Measurements from ENCODE around the gene KCNQ5.
A peak's percentile ranks its signal among the peaks of the same experiment; 100 is the strongest.

Gene KCNQ5

GRCh38 chr6:72677740-72678139 is 55.9 kb downstream of the KCNQ5 start:
- no peak for DNase-seq (ENCODE audit: low read depth)

GRCh38 chr6:72683797-72684196 is 61.9 kb downstream of the KCNQ5 start:
- no peak for DNase-seq (ENCODE audit: low read depth)

- DNase-seq (ENCODE audit: low read depth), result peak; percentile 22
Measured at GRCh38 chr6:72689107-72689954, 67.5 kb downstream of the KCNQ5 start.

GRCh38 chr6:72691249-72691648 is 69.4 kb downstream of the KCNQ5 start:
- no peak for DNase-seq (ENCODE audit: low read depth)

- no peak for DNase-seq (ENCODE audit: low read depth)
Measured at GRCh38 chr6:72696055-72696454, 74.2 kb downstream of the KCNQ5 start.

GRCh38 chr6:72699159-72699558 is 77.3 kb downstream of the KCNQ5 start:
- no peak for DNase-seq (ENCODE audit: low read depth)

GRCh38 chr6:72702421-72702820 is 80.6 kb downstream of the KCNQ5 start:
- DNase-seq (ENCODE audit: low read depth), result no peak

- DNase-seq (ENCODE audit: low read depth), result no peak
Measured at GRCh38 chr6:72703093-72703492, 81.2 kb downstream of the KCNQ5 start.

- no peak for DNase-seq (ENCODE audit: low read depth)
Measured at GRCh38 chr6:72704979-72705378, 83.1 kb downstream of the KCNQ5 start.

- DNase-seq (ENCODE audit: low read depth), result no peak
Measured at GRCh38 chr6:72709431-72709830, 87.6 kb downstream of the KCNQ5 start.

GRCh38 chr6:72711731-72712130 is 89.9 kb downstream of the KCNQ5 start:
- no peak for DNase-seq (ENCODE audit: low read depth)

GRCh38 chr6:72712910-72713309 is 91.0 kb downstream of the KCNQ5 start:
- no peak for DNase-seq (ENCODE audit: low read depth)

GRCh38 chr6:72715119-72715518 is 93.3 kb downstream of the KCNQ5 start:
- no peak for DNase-seq (ENCODE audit: low read depth)

GRCh38 chr6:72716916-72717315 is 95.1 kb downstream of the KCNQ5 start:
- no peak for DNase-seq (ENCODE audit: low read depth)

GRCh38 chr6:72720464-72720863 is 98.6 kb downstream of the KCNQ5 start:
- peak; percentile 27 for DNase-seq (ENCODE audit: low read depth)

GRCh38 chr6:72721346-72721745 is 99.5 kb downstream of the KCNQ5 start:
- no peak for DNase-seq (ENCODE audit: low read depth)

- no peak for DNase-seq (ENCODE audit: low read depth)
Measured at GRCh38 chr6:72724545-72724944, 102.7 kb downstream of the KCNQ5 start.

- no peak for DNase-seq (ENCODE audit: low read depth)
Measured at GRCh38 chr6:72728706-72729343, 107.0 kb downstream of the KCNQ5 start.

GRCh38 chr6:72733045-72733444 is 111.2 kb downstream of the KCNQ5 start:
- DNase-seq (ENCODE audit: low read depth), result no peak

GRCh38 chr6:72738091-72738490 is 116.2 kb downstream of the KCNQ5 start:
- no peak for DNase-seq (ENCODE audit: low read depth)

GRCh38 chr6:72739368-72739779 is 117.5 kb downstream of the KCNQ5 start:
- no peak for DNase-seq (ENCODE audit: low read depth)

- no peak for DNase-seq (ENCODE audit: low read depth)
Measured at GRCh38 chr6:72740135-72740534, 118.3 kb downstream of the KCNQ5 start.

GRCh38 chr6:72741083-72741482 is 119.2 kb downstream of the KCNQ5 start:
- DNase-seq (ENCODE audit: low read depth), result no peak
